NCI-H82 (cell line): ENCODE measurements around the gene RBM17.
"Not testable (repeated sequence)": the region's sequence is repeated elsewhere in the genome, so short reads cannot be mapped to it uniquely, and the experiment has no call there.

Experiments used
- DNase-seq: peaks from one replicate; lab custom pipeline; 2025; lab: John Stamatoyannopoulos, UW

RBM17 gene

GRCh38 chr10:6136215-6137201 lies 47.7 kb downstream of the RBM17 start:
- no peak for DNase-seq

DNA sequence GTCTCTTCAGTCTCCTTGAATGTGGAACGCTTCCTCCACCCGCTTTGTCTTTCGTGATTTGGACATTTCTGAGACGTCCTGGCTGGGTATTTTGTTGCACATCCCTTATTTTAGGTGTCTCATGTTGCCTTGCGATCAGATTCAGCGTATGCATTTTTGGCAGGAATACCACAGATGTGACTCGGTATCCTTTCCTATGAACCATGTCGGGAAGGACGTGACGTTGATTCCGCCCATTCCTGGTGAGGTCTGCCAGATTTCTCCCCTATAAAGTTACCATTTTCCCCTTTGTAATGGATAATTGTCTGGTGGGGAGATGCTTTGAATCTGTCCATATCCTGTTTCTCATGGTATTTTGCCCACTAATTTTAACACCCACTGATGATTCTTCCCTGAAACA lies 49.6 kb downstream of the RBM17 start:
- DNase-seq, result no peak

GRCh38 chr10:6139470-6139869 lies 50.6 kb downstream of the RBM17 start:
- DNase-seq, result no peak

DNA sequence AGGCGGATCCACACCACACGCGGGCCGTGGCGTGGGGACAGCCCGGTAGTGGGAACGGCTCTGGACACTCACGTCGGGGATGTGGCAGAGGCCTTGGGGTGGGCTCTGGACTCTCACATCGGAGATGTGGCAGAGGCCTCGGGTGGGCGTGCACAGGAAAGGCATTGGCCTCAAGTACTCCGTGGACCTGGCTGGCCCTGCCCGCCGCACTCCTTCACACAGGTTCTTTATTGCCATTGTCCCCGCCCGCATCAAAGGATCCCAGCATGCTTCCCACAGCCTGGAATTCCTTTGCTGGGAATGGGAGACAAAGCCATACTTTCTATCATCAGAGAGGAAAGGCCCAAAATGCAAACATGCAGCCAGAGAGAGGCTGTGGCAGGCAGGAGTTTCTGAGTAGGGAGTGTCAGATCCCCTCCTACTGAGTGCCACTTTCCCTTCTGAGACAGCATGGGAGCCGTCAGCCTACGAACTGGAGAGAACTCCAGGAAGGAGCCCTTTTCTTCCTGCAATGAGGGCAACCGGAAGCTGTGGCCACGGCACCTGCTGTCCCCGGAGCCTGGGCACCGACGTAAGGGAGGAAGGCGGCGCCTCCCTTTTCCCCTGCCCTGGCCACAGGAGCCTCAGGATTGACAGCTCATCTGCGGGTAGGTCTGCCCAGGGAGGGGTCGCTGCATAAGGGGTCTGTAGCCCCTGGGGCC lies 51.5 kb downstream of the RBM17 start:
- no peak for DNase-seq

DNA sequence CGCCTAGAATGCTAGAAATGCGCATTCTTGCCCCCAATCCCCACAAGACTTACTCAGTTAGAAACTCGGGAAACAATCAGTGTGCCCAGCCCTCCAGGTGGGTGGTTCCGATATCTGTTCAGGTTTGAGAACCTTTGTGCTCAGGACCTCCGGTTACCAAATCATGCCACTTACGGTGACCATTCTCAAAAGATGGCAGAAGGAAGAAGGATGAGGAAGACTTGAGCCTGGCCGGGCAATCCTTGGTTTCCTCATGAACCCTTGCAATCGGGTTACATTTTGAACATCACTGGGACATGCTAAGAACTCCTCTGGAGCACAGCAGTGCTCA lies 52.1 kb downstream of the RBM17 start:
- no peak for DNase-seq

GRCh38 chr10:6141296-6142151 lies 52.7 kb downstream of the RBM17 start:
- DNase-seq, result peak; percentile 20

DNA sequence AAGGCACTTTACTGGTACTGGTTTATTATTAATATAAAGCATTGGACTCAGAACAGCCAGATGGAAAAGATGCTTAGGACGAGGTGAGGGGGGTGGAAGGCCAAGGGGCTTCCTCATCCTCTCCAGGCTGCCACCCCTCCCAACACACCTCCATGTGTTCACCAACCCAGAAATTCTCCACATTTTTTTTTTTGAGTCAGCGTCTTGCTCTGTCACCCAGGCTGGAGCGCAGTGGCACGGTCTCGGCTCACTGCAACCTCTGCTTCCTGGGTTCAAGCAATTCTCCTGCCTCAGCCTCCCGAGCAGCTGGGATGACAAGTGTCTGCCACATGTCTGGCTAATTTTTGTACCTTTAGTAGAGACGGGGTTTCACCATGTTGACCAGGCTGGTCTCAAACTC lies 53.4 kb downstream of the RBM17 start:
- DNase-seq, result not testable (repeated sequence)

DNA sequence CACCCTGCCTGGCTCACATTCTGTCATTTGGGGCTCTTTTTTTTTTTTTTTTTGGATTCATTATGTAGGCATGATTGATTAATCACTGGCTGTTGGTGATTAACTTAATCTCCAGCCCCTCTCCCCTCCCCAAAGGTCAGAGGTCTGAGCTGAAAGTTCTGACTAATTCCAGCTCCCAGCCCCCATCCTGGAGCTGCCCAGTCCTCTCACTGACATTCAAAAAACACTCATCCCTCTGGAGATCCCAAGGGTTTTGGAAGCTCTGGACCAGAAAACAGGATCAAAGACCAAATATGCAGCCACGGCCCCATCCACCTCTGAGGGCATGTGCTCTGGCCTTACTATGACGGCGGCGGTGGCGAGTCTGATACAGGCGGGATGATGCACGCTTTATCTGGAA lies 53.8 kb downstream of the RBM17 start:
- DNase-seq, result peak; percentile 29

GRCh38 chr10:6143181-6143580 lies 54.3 kb downstream of the RBM17 start:
- no peak for DNase-seq

- DNase-seq, result peak; percentile 59
Measured at GRCh38 chr10:6144406-6145165, 55.8 kb downstream of the RBM17 start.

DNA sequence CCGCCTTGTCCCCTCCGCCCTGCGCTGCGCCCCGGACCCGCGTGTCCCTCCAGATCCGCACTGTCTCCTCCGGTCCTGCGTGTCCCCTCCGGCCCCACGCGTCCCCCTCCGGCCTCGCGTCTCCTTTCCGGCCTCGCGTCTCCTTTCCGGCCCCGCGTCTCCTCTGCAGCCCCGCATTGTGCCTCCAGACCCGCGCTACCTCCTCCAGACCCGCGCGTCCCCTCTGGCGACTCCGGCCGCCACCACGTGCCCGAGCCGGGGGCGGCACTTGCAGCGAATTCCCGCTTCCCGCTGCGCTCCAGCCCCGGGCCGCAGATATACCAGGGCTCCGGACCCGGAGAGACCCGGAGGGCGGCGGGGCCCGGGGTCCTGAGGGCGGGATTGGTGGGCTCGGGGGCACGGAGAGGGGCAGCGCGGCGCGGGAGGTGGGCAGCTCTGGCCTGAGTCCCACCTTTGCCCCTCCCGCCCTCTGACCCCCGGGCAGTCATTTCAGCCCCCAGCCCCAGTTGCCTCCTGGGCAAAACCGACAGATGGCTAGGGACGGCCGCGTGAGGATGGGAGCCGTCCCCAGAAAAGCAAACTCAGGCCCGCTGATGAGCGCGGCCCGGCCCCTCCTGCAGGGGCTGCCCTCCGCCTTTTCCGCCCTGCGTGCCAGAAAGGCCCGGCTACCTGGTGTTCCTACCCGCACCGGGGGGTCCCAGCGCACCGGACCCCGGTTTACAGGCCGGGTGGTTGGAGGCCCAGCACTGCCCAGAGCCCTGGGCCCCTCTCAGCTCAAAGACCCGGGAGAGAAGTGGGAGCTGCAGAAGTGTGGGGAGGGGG lies 56.5 kb downstream of the RBM17 start:
- DNase-seq, result peak; percentile 34

GRCh38 chr10:6146013-6146785 lies 57.4 kb downstream of the RBM17 start:
- no peak for DNase-seq

DNA sequence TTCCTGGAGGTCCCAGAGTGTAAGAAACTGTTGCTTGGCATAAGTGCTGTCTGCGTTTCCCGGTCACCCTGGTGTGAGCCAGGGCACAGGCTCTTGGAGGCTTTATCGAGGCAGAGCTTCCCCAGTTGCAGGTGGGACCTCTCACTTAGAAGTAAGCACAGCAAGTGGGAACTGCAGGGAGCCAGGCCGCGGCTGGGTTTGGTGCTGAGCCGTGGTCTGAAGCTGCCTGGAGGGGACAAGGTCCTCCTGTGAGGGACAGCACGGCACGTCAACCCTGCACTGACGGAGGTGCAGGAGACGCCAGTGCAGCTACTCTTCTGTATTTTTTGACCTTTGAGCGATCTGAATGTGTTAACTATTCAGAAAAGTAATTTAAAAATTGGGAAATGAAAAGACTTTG lies 58.1 kb downstream of the RBM17 start:
- DNase-seq, result no peak

GRCh38 chr10:6148251-6148701 lies 59.4 kb downstream of the RBM17 start:
- no peak for DNase-seq

- DNase-seq, result peak; percentile 43
Measured at GRCh38 chr10:6148908-6149307, 60.1 kb downstream of the RBM17 start.

DNA sequence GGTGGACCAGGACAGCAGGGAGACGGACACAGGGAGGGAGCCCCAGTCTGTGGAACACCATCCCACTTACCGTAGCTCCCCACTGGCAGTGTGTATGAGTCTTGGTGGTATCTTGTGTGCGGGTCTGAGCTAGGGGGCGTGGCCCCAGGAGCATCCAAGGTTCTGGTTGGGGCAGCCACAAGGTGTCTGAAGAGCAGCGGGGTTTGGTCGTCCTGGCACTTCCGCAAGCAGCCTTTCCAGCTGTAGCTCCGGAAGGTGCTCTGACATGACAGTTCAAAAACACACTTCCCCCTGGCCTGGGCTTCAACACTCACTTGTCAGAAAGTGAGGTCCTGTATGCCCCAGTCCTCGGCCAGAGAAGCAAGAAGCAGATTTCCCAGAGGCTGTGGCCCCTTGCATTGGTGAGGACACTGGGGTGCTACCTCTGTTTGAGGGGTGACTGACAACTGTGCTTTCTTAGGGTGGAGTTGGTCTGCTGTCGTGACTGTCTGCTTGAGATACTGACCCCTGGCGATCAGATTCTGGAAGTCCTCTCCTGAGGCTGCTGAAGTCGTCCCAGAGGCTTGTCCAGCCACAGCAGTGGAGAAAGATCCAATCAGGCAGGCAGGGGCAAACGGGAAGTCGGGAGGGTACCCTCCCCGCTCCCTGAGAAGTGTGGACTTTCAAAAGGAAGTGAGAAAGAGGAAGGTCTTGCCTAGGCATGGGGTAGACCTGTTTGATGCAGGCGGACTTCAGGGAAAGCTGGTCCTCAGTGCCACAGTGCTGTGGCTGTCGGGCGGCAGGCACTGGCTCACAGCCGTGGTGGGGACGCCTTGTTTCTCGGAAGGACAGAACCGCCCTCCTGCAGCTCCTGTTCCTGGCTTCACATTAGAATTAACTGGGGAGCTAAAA lies 62.5 kb downstream of the RBM17 start:
- peak; percentile 50 for DNase-seq

DNA sequence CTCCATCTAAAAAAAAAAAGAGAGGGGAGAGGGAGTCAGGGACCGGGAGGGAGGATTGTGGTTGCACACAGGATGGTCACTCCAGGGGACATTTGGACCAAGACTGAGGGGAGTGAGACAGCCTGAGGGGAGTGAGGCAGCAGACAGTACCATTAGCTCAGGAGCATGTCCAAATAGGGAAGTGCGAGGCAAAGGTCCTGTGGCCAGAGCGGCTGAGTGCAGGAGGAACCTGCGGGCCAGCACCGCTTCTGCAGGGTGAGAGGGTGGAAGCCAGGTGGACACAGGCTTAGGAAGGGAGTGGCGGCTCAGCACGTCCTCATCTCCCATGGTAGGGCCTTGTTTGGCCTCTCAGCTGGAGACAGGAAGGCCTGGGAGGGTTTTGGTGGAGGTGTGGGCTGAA lies 65.0 kb downstream of the RBM17 start:
- no peak for DNase-seq

DNA sequence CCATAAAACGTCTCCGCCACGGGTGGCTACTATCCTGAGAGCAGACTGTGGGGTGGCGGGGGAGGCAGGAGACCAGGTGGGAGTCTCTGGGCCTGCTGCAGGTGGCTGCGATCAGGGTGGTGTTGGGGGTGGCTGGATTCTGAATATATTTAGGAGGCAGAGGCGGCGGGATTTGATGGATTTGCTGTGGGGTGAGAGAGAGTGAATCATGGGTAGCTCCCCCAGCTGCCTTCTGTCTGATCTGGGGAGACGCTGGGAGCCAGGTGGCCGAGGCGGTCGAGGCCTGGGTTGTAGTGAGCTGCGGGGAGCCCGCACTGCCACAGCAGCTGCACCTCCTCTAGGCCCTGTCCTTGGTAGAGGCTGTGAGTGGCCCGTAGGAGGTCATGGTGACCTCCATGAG lies 65.7 kb downstream of the RBM17 start:
- no peak for DNase-seq

DNA sequence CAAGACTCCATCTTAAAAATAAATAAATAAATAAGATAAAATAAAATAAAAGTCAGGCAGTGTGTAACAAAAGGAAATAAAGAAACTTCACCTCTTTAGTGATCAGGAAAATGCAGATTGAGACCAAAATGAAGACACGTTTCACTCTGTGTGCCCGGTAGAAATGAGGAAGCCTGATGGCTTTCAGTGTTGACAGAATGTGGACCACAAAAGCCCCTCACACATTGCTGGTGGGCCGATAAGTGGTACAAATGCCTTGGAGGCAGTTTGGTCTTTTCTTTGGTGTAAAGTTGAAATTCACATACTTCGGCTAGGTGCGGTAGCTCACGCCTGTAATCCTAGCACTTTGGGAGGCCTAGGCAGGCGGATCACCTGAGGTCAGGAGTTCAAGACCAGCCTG lies 69.4 kb downstream of the RBM17 start:
- DNase-seq, result no peak
